GM23248 (cell line): ENCODE measurements around the gene ARSA. TPM values are rescaled to one million over a fixed set of nuclear protein-coding genes. Genes with fewer than 3 reads are reported as not detected.
A peak's percentile ranks its signal among the peaks of the same experiment; 100 is the strongest.
"Not testable (repeated sequence)": the region's sequence is repeated elsewhere in the genome, so short reads cannot be mapped to it uniquely, and the experiment has no call there.

Experiments used
- DNase-seq: peaks from one replicate; pipeline ENCODE4 v3.0.0-alpha.2; 2015
- H2AFZ ChIP-seq: fragments of 200-600 bp; sonication (generic); 2 replicates; pipeline ENCODE4 v1.6.1; 2016; ENCODE audit warnings: antibody characterized with exemption
- H3F3A ChIP-seq: fragments of 200-600 bp; sonication (generic); 2 replicates; pipeline ENCODE4 v1.6.1; 2016; ENCODE audit warnings: mild to moderate bottlenecking, antibody characterized with exemption, mixed run types; ENCODE audit not compliant: insufficient read depth
- H3K27ac ChIP-seq: fragments of 200-600 bp; sonication (generic); 2 replicates; pipeline ENCODE4 v1.5.1; 2016; ENCODE audit warnings: mild to moderate bottlenecking
- H3K27me3 ChIP-seq: fragments of 200-600 bp; sonication (generic); replicated peaks from 2 replicates; pipeline ENCODE4 v1.6.1; 2016; ENCODE audit warnings: mild to moderate bottlenecking; ENCODE audit not compliant: insufficient read depth
- H3K36me3 ChIP-seq: fragments of 200-600 bp; sonication (generic); 2 replicates; pipeline ENCODE4 v1.6.1; 2016; ENCODE audit warnings: low read depth, mild to moderate bottlenecking
- H3K4me1 ChIP-seq: fragments of 200-600 bp; sonication (generic); 2 replicates; pipeline ENCODE4 v1.6.1; 2016; ENCODE audit warnings: mild to moderate bottlenecking; ENCODE audit not compliant: insufficient read depth
- H3K4me2 ChIP-seq: fragments of 200-600 bp; sonication (generic); one replicate; pipeline ENCODE4 v1.6.1; 2016; ENCODE audit warnings: mild to moderate bottlenecking; ENCODE audit not compliant: unreplicated experiment
- H3K4me3 ChIP-seq: fragments of 200-600 bp; sonication (generic); 2 replicates; pipeline ENCODE4 v1.5.1; 2016; ENCODE audit warnings: mild to moderate bottlenecking
- H3K79me2 ChIP-seq: fragments of 200-600 bp; sonication (generic); 2 replicates; pipeline ENCODE4 v1.6.1; 2016; ENCODE audit warnings: mild to moderate bottlenecking; ENCODE audit not compliant: insufficient read depth
- H3K9ac ChIP-seq: fragments of 200-600 bp; sonication (generic); 2 replicates; pipeline ENCODE4 v1.6.1; 2016; ENCODE audit warnings: mild to moderate bottlenecking
- H3K9me2 ChIP-seq: fragments of 200-600 bp; sonication (generic); 2 replicates; pipeline ENCODE4 v1.6.1; 2016; ENCODE audit warnings: mixed run types, mild to moderate bottlenecking, moderate library complexity; ENCODE audit not compliant: insufficient read depth
- H3K9me3 ChIP-seq: fragments of 200-600 bp; sonication (generic); one replicate; pipeline ENCODE4 v1.6.1; 2017; ENCODE audit warnings: low read depth
- H4K20me1 ChIP-seq: fragments of 200-600 bp; sonication (generic); 2 replicates; pipeline ENCODE4 v1.6.0; 2016; ENCODE audit not compliant: insufficient read depth
- EZH2 ChIP-seq: fragments of 200-600 bp; sonication (generic); IDR thresholded peaks from 2 replicates; pipeline ENCODE4 v1.6.1; 2018; ENCODE audit warnings: antibody characterized with exemption, mild to moderate bottlenecking; ENCODE audit not compliant: insufficient read depth, poor library complexity, severe bottlenecking
- EZH2phosphoT487 ChIP-seq: fragments of 200-600 bp; sonication (generic); IDR thresholded peaks from 2 replicates; pipeline ENCODE4 v1.6.1; 2018; ENCODE audit warnings: antibody characterized with exemption, moderate library complexity, mild to moderate bottlenecking, low read depth; ENCODE audit not compliant: insufficient read depth
- WGBS, 2 experiments: methylation state at CpG; one replicate each; pipeline ENCODE4 v1.1.6; 2015 to 2017; ENCODE audit warnings: low lambda C conversion rate in 2 of 2, low coverage in 1 of 2; ENCODE audit errors: missing lambda C conversion rate in 2 of 2; 5-methylcytosine and 5-hydroxymethylcytosine counted together
- in situ Hi-C: fragments of 300-500 bp; cut with MboI; formaldehyde crosslinking; loops from 2 replicates; pipeline ENCODE4 v1.15.0; 2020
- polyA plus RNA-seq: library from polyadenylated mRNA; unstranded; fragments of >200 nt; fragmentation: Nextera tagmentation; extraction: Ambion mirVana; gene quantifications from 2 replicates; pipeline ENCODE4 v1.2.1, GENCODE V29; 2016
- total RNA-seq: library from RNA; depleted of rRNA; stranded (reverse); fragments of >200 nt; shearing (Covaris generic); gene quantifications from 2 replicates; pipeline ENCODE4 v1.2.3, GENCODE V29; 2014

Gene ARSA
- total and polyA plus RNA-seq, 2 experiments from 2014 or later: 31.7 to 59.6 TPM

GRCh38 chr22:50620593-50621355 lies 7.2 kb downstream of the ARSA start:
- Histone ChIP-seq H3K9me2 (no peaks in the 10 kb centered on the region), H3K4me3 (0 out of 2 replicates have a peak overlapping the region, but pooled peaks have one; percentile 0), H3K36me3 (no peaks in the 10 kb centered on the region), H3K4me1 (peaks cover 8% of the 10 kb centered on the region), H3K27ac (no peak overlapping the region), H3K79me2 (no peaks in the 10 kb centered on the region), H3K9ac (no peak overlapping the region), H3K9me3 (no peaks in the 10 kb centered on the region), H4K20me1 (no peaks in the 10 kb centered on the region), H3K4me2 (peak overlapping the region; percentile 89), H3K27me3 (no peaks in the 10 kb centered on the region), H3F3A (peaks cover 7% of the 10 kb centered on the region; the same call in 1 of the 2 replicates), H2AFZ (no peak overlapping the region)
- in situ Hi-C loops: no loop called here
- peak; percentile 52 for DNase-seq
- TF ChIP-seq EZH2: no peak
- TF ChIP-seq EZH2phosphoT487: no peak
- 15 to 25% methylated on average over 24 to 25 of the region's 25 CpGs for WGBS, 2 experiments

- DNase-seq, H3K36me3 ChIP-seq, H3K27ac ChIP-seq, H3K4me1 ChIP-seq, H3K4me3 ChIP-seq, H3K9ac ChIP-seq, H3K27me3 ChIP-seq, H3K4me2 ChIP-seq, H4K20me1 ChIP-seq, H3F3A ChIP-seq, H2AFZ ChIP-seq, H3K9me2 ChIP-seq, in situ Hi-C loops, H3K9me3 ChIP-seq, H3K79me2 ChIP-seq: not testable (repeated sequence)
- 66 to 73% methylated on average over 3 of the region's 3 CpGs for WGBS, 2 experiments
Measured at GRCh38 chr22:50614296-50614695, 13.7 kb downstream of the ARSA start.

GRCh38 chr22:50613291-50613981 lies 14.5 kb downstream of the ARSA start:
- TF ChIP-seq EZH2phosphoT487: no peak
- no peak for TF ChIP-seq EZH2
- no peak for DNase-seq

GRCh38 chr22:50612528-50613221 lies 15.3 kb downstream of the ARSA start:
- Histone ChIP-seq H3K9me3 (no peaks in the 10 kb centered on the region), H3K79me2 (no peaks in the 10 kb centered on the region), H3K4me2 (no peak overlapping the region), H4K20me1 (no peaks in the 10 kb centered on the region), H3K27ac (no peak overlapping the region), H3K9me2 (no peaks in the 10 kb centered on the region), H3K9ac (no peak overlapping the region), H3K4me1 (no peaks in the 10 kb centered on the region), H3K36me3 (no peaks in the 10 kb centered on the region), H2AFZ (no peak overlapping the region), H3F3A (no peaks in the 10 kb centered on the region), H3K4me3 (no peak overlapping the region), H3K27me3 (no peaks in the 10 kb centered on the region)
- no peak for DNase-seq
- in situ Hi-C loops: no loop called here
- TF ChIP-seq EZH2phosphoT487 (no peak), EZH2 (no peak)
- 31 to 36% methylated on average over 20 to 31 of the region's 31 CpGs for WGBS, 2 experiments

More at GRCh38 chr22:50613291-50613981, 14.5 kb downstream of the ARSA start:
- Histone ChIP-seq H3K9ac (no peak overlapping the region), H3K4me2 (no peak overlapping the region), H3K27ac (no peak overlapping the region), H3F3A (no peaks in the 10 kb centered on the region), H4K20me1 (no peaks in the 10 kb centered on the region), H3K79me2 (no peaks in the 10 kb centered on the region), H3K9me2 (no peaks in the 10 kb centered on the region), H3K36me3 (no peaks in the 10 kb centered on the region), H3K9me3 (no peaks in the 10 kb centered on the region), H2AFZ (no peak overlapping the region), H3K27me3 (no peaks in the 10 kb centered on the region), H3K4me3 (no peak overlapping the region), H3K4me1 (no peaks in the 10 kb centered on the region)
- WGBS, 2 experiments: 74% methylated on average over 22 of the region's 22 CpGs
- in situ Hi-C loops: no loop called here
